Ammon's horn (tissue), 1 donor: ENCODE results near the gene EIF3K.

ENCODE experiments used
- DNase-seq: peaks from one replicate; pipeline ENCODE4 v3.0.0-alpha.2; 2016; ENCODE audit warnings: low spot score

The EIF3K gene

GRCh38 chr19:38649305-38650171 lies 30.6 kb downstream of the EIF3K start:
- no peak for DNase-seq

- no peak for DNase-seq
Observed at GRCh38 chr19:38650172-38650775, 31.3 kb downstream of the EIF3K start.

- no peak for DNase-seq
Observed at GRCh38 chr19:38650911-38651584, 32.1 kb downstream of the EIF3K start.

- no peak for DNase-seq
Observed at GRCh38 chr19:38653028-38653571, 34.1 kb downstream of the EIF3K start.

GRCh38 chr19:38654628-38655055 lies 35.7 kb downstream of the EIF3K start:
- DNase-seq = no peak

DNA sequence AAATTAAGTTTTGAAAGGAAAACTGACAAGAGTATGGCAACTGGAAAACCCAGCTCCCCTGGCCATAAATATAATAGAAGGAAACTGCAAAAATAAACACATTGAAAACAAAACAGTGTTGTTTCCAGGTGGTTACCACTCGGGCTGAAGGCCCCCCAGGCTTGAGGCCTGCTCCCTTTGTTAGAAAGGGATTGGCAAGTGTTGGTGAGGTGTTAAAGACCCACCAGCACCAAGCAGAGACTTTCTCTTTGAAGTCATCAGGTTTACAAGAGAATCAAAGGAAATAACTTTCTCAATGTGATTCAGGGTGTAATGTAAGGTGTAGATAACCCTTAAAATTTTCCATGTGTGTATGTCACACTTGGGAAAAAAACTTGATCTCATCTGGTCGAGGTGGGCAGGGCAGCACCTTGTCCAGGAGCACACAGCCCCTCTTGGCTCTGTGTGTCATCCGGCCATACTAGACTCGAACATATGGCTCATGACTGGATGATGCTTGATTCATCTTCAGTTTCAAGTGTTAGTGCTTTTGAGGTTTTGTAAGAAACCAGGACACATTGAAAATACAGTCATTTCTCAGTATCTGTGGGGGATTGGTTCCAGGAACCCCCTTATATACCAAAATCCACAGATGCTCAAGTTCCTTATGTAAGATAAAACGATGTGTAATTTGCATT lies 36.3 kb downstream of the EIF3K start:
- DNase-seq = no peak

- peak; percentile 87 for DNase-seq
Observed at GRCh38 chr19:38656171-38656981, 37.4 kb downstream of the EIF3K start.

- no peak for DNase-seq
Observed at GRCh38 chr19:38657633-38658222, 38.7 kb downstream of the EIF3K start.

GRCh38 chr19:38658462-38659306 lies 39.7 kb downstream of the EIF3K start:
- DNase-seq = no peak

GRCh38 chr19:38660724-38661123 lies 41.7 kb downstream of the EIF3K start:
- DNase-seq = no peak

DNA sequence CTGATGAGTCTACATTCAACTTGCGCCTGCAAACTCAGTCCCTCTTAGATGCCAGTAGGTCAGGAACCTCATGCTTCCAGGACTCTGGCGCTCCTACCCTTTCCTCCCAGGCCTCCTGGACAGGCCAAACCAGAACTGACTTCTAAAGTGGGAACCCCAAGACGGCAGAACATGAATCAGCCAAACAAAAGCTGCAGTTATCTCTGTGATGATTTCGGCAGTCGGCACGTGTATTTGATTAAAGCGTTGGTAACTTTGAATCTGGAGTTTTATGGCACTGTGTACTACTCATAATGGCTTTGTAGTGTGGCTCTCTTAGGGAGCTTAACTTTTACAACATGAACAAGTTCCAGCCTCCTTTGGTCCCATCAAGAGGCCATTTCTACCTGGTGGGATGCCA lies 42.1 kb downstream of the EIF3K start:
- DNase-seq = no peak

- no peak for DNase-seq
Observed at GRCh38 chr19:38661996-38662395, 43.0 kb downstream of the EIF3K start.

GRCh38 chr19:38662537-38663155 lies 43.7 kb downstream of the EIF3K start:
- DNase-seq = no peak

- DNase-seq = no peak
Observed at GRCh38 chr19:38663156-38663651, 44.2 kb downstream of the EIF3K start.

- DNase-seq = peak; percentile 69
Observed at GRCh38 chr19:38663957-38664502, 45.0 kb downstream of the EIF3K start.

- no peak for DNase-seq
Observed at GRCh38 chr19:38664503-38665211, 45.7 kb downstream of the EIF3K start.

GRCh38 chr19:38665219-38665931 lies 46.4 kb downstream of the EIF3K start:
- DNase-seq = no peak
